ENCODE measurements around the gene CALHM6.

GRCh38 chr6:116452531-116452930 is 8.6 kb upstream of the CALHM6 start:
- TF ChIP-seq, protein P1, sequence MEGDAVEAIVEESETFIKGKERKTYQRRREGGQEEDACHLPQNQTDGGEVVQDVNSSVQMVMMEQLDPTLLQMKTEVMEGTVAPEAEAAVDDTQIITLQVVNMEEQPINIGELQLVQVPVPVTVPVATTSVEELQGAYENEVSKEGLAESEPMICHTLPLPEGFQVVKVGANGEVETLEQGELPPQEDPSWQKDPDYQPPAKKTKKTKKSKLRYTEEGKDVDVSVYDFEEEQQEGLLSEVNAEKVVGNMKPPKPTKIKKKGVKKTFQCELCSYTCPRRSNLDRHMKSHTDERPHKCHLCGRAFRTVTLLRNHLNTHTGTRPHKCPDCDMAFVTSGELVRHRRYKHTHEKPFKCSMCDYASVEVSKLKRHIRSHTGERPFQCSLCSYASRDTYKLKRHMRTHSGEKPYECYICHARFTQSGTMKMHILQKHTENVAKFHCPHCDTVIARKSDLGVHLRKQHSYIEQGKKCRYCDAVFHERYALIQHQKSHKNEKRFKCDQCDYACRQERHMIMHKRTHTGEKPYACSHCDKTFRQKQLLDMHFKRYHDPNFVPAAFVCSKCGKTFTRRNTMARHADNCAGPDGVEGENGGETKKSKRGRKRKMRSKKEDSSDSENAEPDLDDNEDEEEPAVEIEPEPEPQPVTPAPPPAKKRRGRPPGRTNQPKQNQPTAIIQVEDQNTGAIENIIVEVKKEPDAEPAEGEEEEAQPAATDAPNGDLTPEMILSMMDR (IDR thresholded peaks at IDR 0.05) = no peak
- no peak for TF ChIP-seq POLR2A (IDR thresholded peaks at IDR 0.05)

All from thyroid gland (tissue), 4 donors.